ENCODE measurements around the gene VWA2.
A peak's percentile ranks its signal among the peaks of the same experiment; 100 is the strongest.

The VWA2 gene

GRCh38 chr10:114239117-114239993 lies at the start of gene VWA2:
TSS of gene VWA2 (plus strand) at chr10:114239254. CDS start at chr10:114248714, 9,460 bp downstream.
- Histone ChIP-seq H3F3A (ENCODE audit: low read depth) (no peaks in the 10 kb centered on the region), H3K9me3 (ENCODE audit: insufficient read depth, low read depth, low read length) (no peaks in the 10 kb centered on the region), H4K20me1 (ENCODE audit: insufficient read depth, low read length, poor library complexity, severe bottlenecking) (no peaks in the 10 kb centered on the region), H3K4me2 (ENCODE audit: low read depth, low read length, poor library complexity, severe bottlenecking) (peak within 1 kb of the TSS; percentile 23), H2AFZ (ENCODE audit: low read length) (peak within 1 kb of the TSS; percentile 16; the same call in 1 of the 2 replicates), H3K79me2 (ENCODE audit: insufficient read depth, low read length) (no peaks in the 10 kb centered on the region), H3K9me2 (replicated peaks; ENCODE audit: low read depth, low read length) (no peaks in the 10 kb centered on the region), H3K9ac (ENCODE audit: low read depth, low read length, poor library complexity, severe bottlenecking) (no peak within 1 kb of the TSS), H3K36me3 (ENCODE audit: insufficient read depth, low read length) (no peaks in the 10 kb centered on the region), H3K4me3 (ENCODE audit: low read length, poor library complexity, severe bottlenecking) (peak within 1 kb of the TSS; percentile 47), H3K27me3 (ENCODE audit: insufficient read depth, low read length, poor library complexity, severe bottlenecking) (peaks cover 4% of the 10 kb centered on the region), H3K4me1 (ENCODE audit: insufficient read depth, low read length, poor library complexity, severe bottlenecking) (peaks cover 9% of the 10 kb centered on the region)
- no peak for TF ChIP-seq EZH2phosphoT487 (IDR thresholded peaks at IDR 0.05; ENCODE audit: borderline replicate concordance)
- no peak for TF ChIP-seq CTCF (conservative IDR thresholded peaks at IDR 0.05; ENCODE audit: low read length)

- Histone ChIP-seq H3K9me3 (ENCODE audit: insufficient read depth, low read depth, low read length) (no peaks in the 10 kb centered on the region), H3K9me2 (replicated peaks; ENCODE audit: low read depth, low read length) (no peaks in the 10 kb centered on the region)
Observed at GRCh38 chr10:114189700-114190099, 49.4 kb upstream of the VWA2 start.

GRCh38 chr10:114195079-114195478 lies 44.0 kb upstream of the VWA2 start:
- H3K4me3 ChIP-seq (ENCODE audit: low read length, poor library complexity, severe bottlenecking) = no peak overlapping the region
- no peaks in the 10 kb centered on the region for H4K20me1 ChIP-seq (ENCODE audit: insufficient read depth, low read length, poor library complexity, severe bottlenecking)
- no peaks in the 10 kb centered on the region for H3K9me3 ChIP-seq (ENCODE audit: insufficient read depth, low read depth, low read length)
- peaks cover 86% of the 10 kb centered on the region for H3K27me3 ChIP-seq (ENCODE audit: insufficient read depth, low read length, poor library complexity, severe bottlenecking)
- peak; percentile 43 for TF ChIP-seq EZH2phosphoT487 (IDR thresholded peaks at IDR 0.05; ENCODE audit: borderline replicate concordance)
- TF ChIP-seq CTCF (conservative IDR thresholded peaks at IDR 0.05; ENCODE audit: low read length) = no peak
- H3K4me2 ChIP-seq (ENCODE audit: low read depth, low read length, poor library complexity, severe bottlenecking) = no peak overlapping the region
- no peak overlapping the region for H3K9ac ChIP-seq (ENCODE audit: low read depth, low read length, poor library complexity, severe bottlenecking)
- H3K9me2 ChIP-seq (replicated peaks; ENCODE audit: low read depth, low read length) = no peaks in the 10 kb centered on the region
- H3K79me2 ChIP-seq (ENCODE audit: insufficient read depth, low read length) = no peaks in the 10 kb centered on the region
- H3F3A ChIP-seq (ENCODE audit: low read depth) = no peaks in the 10 kb centered on the region
- peaks cover 9% of the 10 kb centered on the region for H3K4me1 ChIP-seq (ENCODE audit: insufficient read depth, low read length, poor library complexity, severe bottlenecking)
- no peaks in the 10 kb centered on the region for H3K36me3 ChIP-seq (ENCODE audit: insufficient read depth, low read length)
- no peak overlapping the region for H2AFZ ChIP-seq (ENCODE audit: low read length)

More at GRCh38 chr10:114189700-114190099, 49.4 kb upstream of the VWA2 start:
- Histone ChIP-seq H3K4me1 (ENCODE audit: insufficient read depth, low read length, poor library complexity, severe bottlenecking) (no peaks in the 10 kb centered on the region), H3K27me3 (ENCODE audit: insufficient read depth, low read length, poor library complexity, severe bottlenecking) (peaks cover 71% of the 10 kb centered on the region), H4K20me1 (ENCODE audit: insufficient read depth, low read length, poor library complexity, severe bottlenecking) (no peaks in the 10 kb centered on the region), H2AFZ (ENCODE audit: low read length) (no peak overlapping the region), H3K4me3 (ENCODE audit: low read length, poor library complexity, severe bottlenecking) (no peak overlapping the region), H3K4me2 (ENCODE audit: low read depth, low read length, poor library complexity, severe bottlenecking) (no peak overlapping the region), H3K79me2 (ENCODE audit: insufficient read depth, low read length) (no peaks in the 10 kb centered on the region), H3K36me3 (ENCODE audit: insufficient read depth, low read length) (no peaks in the 10 kb centered on the region), H3F3A (ENCODE audit: low read depth) (no peaks in the 10 kb centered on the region), H3K9ac (ENCODE audit: low read depth, low read length, poor library complexity, severe bottlenecking) (no peak overlapping the region)
- TF ChIP-seq EZH2phosphoT487 (IDR thresholded peaks at IDR 0.05; ENCODE audit: borderline replicate concordance) (no peak), CTCF (conservative IDR thresholded peaks at IDR 0.05; ENCODE audit: low read length) (no peak)
